Lung (tissue), 12 donors: ENCODE results near the gene CPED1. TPM values are rescaled to one million over a fixed set of nuclear protein-coding genes. Genes with fewer than 3 reads are reported as not detected.
A peak's percentile ranks its signal among the peaks of the same experiment; 100 is the strongest.

Source experiments
- ATAC-seq: fragments of 200-7000 bp; cut with Tn5 transposase; one replicate; pipeline ENCODE4 v1.9.1; 2020; ENCODE audit warnings: moderate number of reproducible peaks; ENCODE audit not compliant: insufficient read depth, low FRiP score
- DNase-seq, 3 donors: peaks; one replicate each; pipeline ENCODE4 v3.0.0-alpha.2; 2013 to 2017
- H3K27ac ChIP-seq, 2 donors: one replicate each; pipeline ENCODE4 v1.5.1; 2013; ENCODE audit warnings: mild to moderate bottlenecking in 2 of 2, moderate library complexity in 2 of 2, control low read depth in 1 of 2, inconsistent platforms in 1 of 2, low read depth in 1 of 2, low read length in 1 of 2
- H3K27me3 ChIP-seq, 3 donors: one replicate each; pipeline ENCODE4 v1.5.1; 2013; ENCODE audit warnings: low read length in 2 of 3; ENCODE audit not compliant: control insufficient read depth in 3 of 3, insufficient read depth in 3 of 3
- H3K36me3 ChIP-seq, 4 donors: one replicate each; pipeline ENCODE4 v1.5.1; 2013; ENCODE audit warnings: low read length in 4 of 4, mild to moderate bottlenecking in 1 of 4, moderate library complexity in 1 of 4; ENCODE audit not compliant: control insufficient read depth in 4 of 4, insufficient read depth in 4 of 4
- H3K4me1 ChIP-seq, 5 donors: one replicate each; pipeline ENCODE4 v1.5.1; 2013; ENCODE audit warnings: low read length in 5 of 5, mild to moderate bottlenecking in 2 of 5, moderate library complexity in 1 of 5; ENCODE audit not compliant: control insufficient read depth in 5 of 5, insufficient read depth in 5 of 5
- H3K4me3 ChIP-seq: one replicate; pipeline ENCODE4 v1.5.1; 2013; ENCODE audit warnings: mild to moderate bottlenecking, control low read depth, moderate library complexity
- H3K9ac ChIP-seq, 2 donors: one replicate each; pipeline ENCODE4 v1.5.1; 2013; ENCODE audit warnings: low read length in 2 of 2, control low read depth in 1 of 2; ENCODE audit not compliant: insufficient read depth in 1 of 2
- H3K9me3 ChIP-seq, 4 donors: one replicate each; pipeline ENCODE4 v1.5.1; 2013; ENCODE audit warnings: low read length in 3 of 4, mild to moderate bottlenecking in 1 of 4, moderate library complexity in 1 of 4; ENCODE audit not compliant: control insufficient read depth in 4 of 4, insufficient read depth in 3 of 4
- WGBS, 2 donors: extraction: QIAGEN DNeasy Blood & Tissue Kit; methylation state at CpG; one replicate each; pipeline ENCODE4 v1.1.7; 2013; 5-methylcytosine and 5-hydroxymethylcytosine counted together
- polyA plus RNA-seq, 2 donors: library from polyadenylated mRNA; stranded (reverse); fragments of 200-250 nt; gene quantifications; one replicate each; pipeline ENCODE4 v1.2.1, GENCODE V29; 2013
- total RNA-seq, 2 donors: library from RNA; depleted of rRNA in 1 of 2; stranded (reverse); fragments of >200 nt in 1 of 2; gene quantifications; one replicate each; pipeline ENCODE4 v1.2.1, GENCODE V29; 2014 to 2021
- TF ChIP-seq, protein P1 (sequence below): IDR thresholded peaks from 2 replicates; pipeline ENCODE4 v1.5.1; 2012; ENCODE audit warnings: mild to moderate bottlenecking; ENCODE audit errors: control extremely low read depth, extremely low read depth
- donor health status: control.
- donor health status: control.
- donor health status: Bipolar disorder and iron deficiency.
- donor health status: healthy.
- donor health status: DM: yes; HTN: yes; CAD: no.

CPED1 gene
- total and polyA plus RNA-seq, 4 donors = 1.8 to 32.3 (median 7.4) TPM

DNA sequence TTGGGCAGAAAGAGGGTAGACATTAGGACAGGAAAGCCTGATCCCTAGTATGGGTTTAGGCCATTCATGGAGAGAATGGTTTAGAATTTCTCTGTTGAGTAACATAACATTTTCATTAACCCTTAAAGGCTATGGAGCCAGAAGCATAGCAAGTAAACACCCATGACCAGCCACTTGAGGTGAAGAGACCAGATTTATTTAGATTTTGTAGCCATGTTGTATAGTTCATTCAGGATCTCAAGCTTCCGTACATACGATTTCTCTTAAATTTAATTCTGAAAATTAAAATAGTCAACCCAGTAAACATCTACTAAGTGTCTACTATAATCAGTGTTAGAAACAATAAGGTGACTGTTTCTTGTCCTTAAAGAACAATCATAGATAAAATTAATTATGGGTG, 51.5 kb downstream of the CPED1 start:
- no peak overlapping the region for H3K9ac ChIP-seq
- TF ChIP-seq, protein P1, sequence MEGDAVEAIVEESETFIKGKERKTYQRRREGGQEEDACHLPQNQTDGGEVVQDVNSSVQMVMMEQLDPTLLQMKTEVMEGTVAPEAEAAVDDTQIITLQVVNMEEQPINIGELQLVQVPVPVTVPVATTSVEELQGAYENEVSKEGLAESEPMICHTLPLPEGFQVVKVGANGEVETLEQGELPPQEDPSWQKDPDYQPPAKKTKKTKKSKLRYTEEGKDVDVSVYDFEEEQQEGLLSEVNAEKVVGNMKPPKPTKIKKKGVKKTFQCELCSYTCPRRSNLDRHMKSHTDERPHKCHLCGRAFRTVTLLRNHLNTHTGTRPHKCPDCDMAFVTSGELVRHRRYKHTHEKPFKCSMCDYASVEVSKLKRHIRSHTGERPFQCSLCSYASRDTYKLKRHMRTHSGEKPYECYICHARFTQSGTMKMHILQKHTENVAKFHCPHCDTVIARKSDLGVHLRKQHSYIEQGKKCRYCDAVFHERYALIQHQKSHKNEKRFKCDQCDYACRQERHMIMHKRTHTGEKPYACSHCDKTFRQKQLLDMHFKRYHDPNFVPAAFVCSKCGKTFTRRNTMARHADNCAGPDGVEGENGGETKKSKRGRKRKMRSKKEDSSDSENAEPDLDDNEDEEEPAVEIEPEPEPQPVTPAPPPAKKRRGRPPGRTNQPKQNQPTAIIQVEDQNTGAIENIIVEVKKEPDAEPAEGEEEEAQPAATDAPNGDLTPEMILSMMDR = no peak
- no peaks in the 10 kb centered on the region for H3K36me3 ChIP-seq
- no peak for ATAC-seq
- H3K27me3 ChIP-seq = no peaks in the 10 kb centered on the region
- no peaks in the 10 kb centered on the region for H3K9me3 ChIP-seq
- DNase-seq = no peak
- peak overlapping the region in 1 of 2 donors; percentile 9 for H3K27ac ChIP-seq
- WGBS, 2 donors = 95 to 97% methylated on average over 2 of the region's 2 CpGs
- H3K4me1 ChIP-seq = peaks cover 0 to 11% (median 5%) of the 10 kb centered on the region in 5 donors
- no peak overlapping the region for H3K4me3 ChIP-seq

DNA sequence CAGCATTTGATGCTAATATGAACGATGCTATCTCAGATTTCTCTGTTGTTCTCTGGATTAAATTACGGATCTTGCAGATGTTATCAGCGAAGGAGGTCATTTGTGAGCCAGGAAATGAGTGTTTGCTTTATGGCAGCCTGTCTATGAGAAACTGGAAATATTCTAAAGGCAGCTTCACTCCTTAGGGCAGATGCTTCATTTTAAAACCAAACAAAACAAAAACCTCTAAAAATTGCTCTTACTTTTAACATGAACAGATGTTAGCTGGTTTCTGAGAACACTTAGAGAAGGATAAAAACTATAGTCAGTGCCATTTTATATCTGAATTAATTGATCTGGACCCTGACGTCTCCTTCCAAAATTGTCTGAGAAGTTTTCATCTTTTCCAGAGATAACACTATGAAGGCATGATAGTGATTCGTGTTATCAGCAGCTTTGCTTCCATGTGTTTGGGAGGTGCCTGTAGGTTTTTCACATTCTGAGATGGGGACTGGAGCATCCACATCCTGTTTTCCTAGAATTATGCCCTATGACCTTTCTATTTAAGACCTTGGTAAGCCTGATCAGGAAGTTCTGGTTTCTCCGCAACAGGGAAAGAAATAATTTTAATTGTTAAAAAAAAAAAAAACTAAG, 53.1 kb downstream of the CPED1 start:
- Histone ChIP-seq H3K9ac (no peak overlapping the region), H3K9me3 (no peaks in the 10 kb centered on the region), H3K4me3 (no peak overlapping the region), H3K36me3 (no peaks in the 10 kb centered on the region), H3K27me3 (no peaks in the 10 kb centered on the region), H3K4me1 (peaks cover 0 to 11% (median 4%) of the 10 kb centered on the region in 5 donors), H3K27ac (peak overlapping the region in 1 of 2 donors; percentile 66)
- TF ChIP-seq, protein P1 = no peak
- DNase-seq (peak in 2 of 3 donors; percentile 48 to 62), ATAC-seq (no peak)
- WGBS, 2 donors = 26 to 29% methylated on average over 6 of the region's 6 CpGs

DNA sequence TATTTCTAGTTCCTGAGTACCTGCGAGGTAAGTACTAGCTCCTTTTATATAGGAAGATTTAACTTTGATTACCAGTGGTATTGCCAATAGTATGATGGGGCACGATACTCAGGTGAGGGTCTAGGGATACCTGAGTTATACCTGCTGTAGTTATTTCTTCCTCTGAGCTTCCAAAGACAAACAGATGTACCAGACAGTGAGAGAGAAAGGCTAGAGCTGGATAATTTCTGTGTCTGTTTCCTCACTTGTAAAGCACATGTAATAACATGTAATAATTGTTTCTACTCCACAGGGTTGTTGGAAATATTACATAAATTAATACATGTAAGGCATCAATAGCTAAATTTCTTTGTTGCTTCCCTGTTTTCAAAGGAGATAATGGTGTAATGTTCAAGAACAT, 53.7 kb downstream of the CPED1 start:
- TF ChIP-seq, protein P1 = no peak
- H3K36me3 ChIP-seq = no peaks in the 10 kb centered on the region
- H3K27me3 ChIP-seq = no peaks in the 10 kb centered on the region
- H3K27ac ChIP-seq = peak overlapping the region in 1 of 2 donors; percentile 60
- no peak overlapping the region for H3K4me3 ChIP-seq
- 71 to 80% methylated on average over 2 of the region's 2 CpGs for WGBS, 2 donors
- no peak overlapping the region for H3K9ac ChIP-seq
- peaks cover 0 to 11% (median 4%) of the 10 kb centered on the region in 5 donors for H3K4me1 ChIP-seq
- H3K9me3 ChIP-seq = no peaks in the 10 kb centered on the region
- DNase-seq (no peak), ATAC-seq (no peak)

DNA sequence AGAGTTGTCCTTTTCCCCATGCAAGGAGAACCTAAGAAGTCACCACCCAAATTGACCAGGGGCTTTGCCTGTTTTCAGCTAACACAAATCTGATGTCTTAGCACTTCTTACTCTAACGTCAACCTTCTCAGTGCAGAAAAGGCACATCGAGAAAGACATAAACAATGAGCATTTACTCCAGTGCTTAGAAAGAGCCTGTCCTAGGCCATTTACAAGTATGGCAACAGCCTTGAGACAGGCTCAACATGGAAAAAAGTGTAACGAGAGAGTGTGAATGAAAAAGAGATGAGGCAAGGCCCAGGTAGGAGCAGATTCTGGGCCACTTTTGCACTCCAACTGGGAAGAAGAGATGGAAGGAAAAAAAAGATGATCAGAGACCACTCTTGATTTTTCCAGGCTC, 54.4 kb downstream of the CPED1 start:
- Histone ChIP-seq H3K4me3 (no peak overlapping the region), H3K9me3 (no peaks in the 10 kb centered on the region), H3K4me1 (peaks cover 0 to 11% (median 4%) of the 10 kb centered on the region in 5 donors), H3K9ac (no peak overlapping the region), H3K27me3 (no peaks in the 10 kb centered on the region), H3K27ac (no peak overlapping the region), H3K36me3 (no peaks in the 10 kb centered on the region)
- no peak for ATAC-seq
- no peak for DNase-seq
- TF ChIP-seq, protein P1 = no peak
- 95 to 97% methylated on average over 3 of the region's 3 CpGs for WGBS, 2 donors
